SU-DHL-6 (cell line): ENCODE data around the gene CTRB1.

Experiments used
- EZH2phosphoT487 ChIP-seq: fragments of 200-600 bp; sonication (generic), shearing (Covaris generic); conservative IDR thresholded peaks from 2 replicates; pipeline ENCODE4 v1.6.1; 2018; ENCODE audit warnings: mild to moderate bottlenecking, antibody characterized with exemption, low read length, moderate library complexity, mixed read lengths
- TF ChIP-seq, protein P1 (sequence below): fragments of 200-600 bp; sonication (generic); IDR thresholded peaks from one replicate; pipeline ENCODE4 v1.5.1; 2017; ENCODE audit warnings: antibody characterized with exemption, mild to moderate bottlenecking, low read length, moderate library complexity; ENCODE audit not compliant: insufficient read depth, poor library complexity, severe bottlenecking

DNA sequence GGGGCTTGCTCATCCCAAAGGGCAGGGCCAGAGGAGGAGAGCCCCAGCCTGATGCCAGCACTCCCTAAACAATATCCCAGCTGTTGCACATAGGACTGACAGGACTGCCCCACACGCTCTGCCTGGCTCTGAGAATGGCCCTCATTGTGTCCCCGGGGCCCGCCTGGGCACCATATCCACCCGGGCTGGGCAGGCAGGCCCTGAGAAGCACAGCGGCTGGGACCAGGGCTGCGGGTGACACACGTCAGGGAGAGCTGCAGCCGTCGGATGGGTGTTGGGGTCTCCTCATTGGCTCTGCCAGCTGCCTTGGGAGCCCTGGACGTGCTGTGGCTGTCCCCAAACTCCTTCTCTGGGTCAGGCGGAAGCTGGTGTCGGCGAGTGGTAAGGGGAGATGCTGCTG, 28.5 kb downstream of the CTRB1 start:
- TF ChIP-seq, protein P1, sequence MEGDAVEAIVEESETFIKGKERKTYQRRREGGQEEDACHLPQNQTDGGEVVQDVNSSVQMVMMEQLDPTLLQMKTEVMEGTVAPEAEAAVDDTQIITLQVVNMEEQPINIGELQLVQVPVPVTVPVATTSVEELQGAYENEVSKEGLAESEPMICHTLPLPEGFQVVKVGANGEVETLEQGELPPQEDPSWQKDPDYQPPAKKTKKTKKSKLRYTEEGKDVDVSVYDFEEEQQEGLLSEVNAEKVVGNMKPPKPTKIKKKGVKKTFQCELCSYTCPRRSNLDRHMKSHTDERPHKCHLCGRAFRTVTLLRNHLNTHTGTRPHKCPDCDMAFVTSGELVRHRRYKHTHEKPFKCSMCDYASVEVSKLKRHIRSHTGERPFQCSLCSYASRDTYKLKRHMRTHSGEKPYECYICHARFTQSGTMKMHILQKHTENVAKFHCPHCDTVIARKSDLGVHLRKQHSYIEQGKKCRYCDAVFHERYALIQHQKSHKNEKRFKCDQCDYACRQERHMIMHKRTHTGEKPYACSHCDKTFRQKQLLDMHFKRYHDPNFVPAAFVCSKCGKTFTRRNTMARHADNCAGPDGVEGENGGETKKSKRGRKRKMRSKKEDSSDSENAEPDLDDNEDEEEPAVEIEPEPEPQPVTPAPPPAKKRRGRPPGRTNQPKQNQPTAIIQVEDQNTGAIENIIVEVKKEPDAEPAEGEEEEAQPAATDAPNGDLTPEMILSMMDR = no peak
- TF ChIP-seq EZH2phosphoT487 = no peak
